Right ventricle myocardium superior (tissue), 1 donor: Measurements from ENCODE around the gene DDX55. TPM values are rescaled to one million over a fixed set of nuclear protein-coding genes. Genes with fewer than 3 reads are reported as not detected.

Source experiments
- ATAC-seq: fragments of 200-7000 bp; cut with Tn5 transposase; one replicate; pipeline ENCODE4 v1.9.1; 2020; ENCODE audit warnings: mild to moderate bottlenecking; ENCODE audit not compliant: poor library complexity
- DNase-seq: peaks from one replicate; pipeline ENCODE4 v3.0.0-alpha.2; 2020
- intact Hi-C: fragments of 100-400 bp; cut with DNase I; formaldehyde crosslinking; loops from one replicate; pipeline ENCODE4 v1.11.2; 2022
- total RNA-seq: library from RNA; stranded (reverse); fragmentation: NEBNext Ultra II Directional; extraction: Animal tissue kit (Norgen Biotek cat#: 25700); gene quantifications from one replicate; pipeline ENCODE4 v1.2.1, GENCODE V29; 2021
- donor health status: DM: no; HTN: yes; CAD: no; lungs with severe emphysema.

DDX55 gene
- total RNA-seq, 1 donor from 2014 or later, result 4.0 TPM

DNA sequence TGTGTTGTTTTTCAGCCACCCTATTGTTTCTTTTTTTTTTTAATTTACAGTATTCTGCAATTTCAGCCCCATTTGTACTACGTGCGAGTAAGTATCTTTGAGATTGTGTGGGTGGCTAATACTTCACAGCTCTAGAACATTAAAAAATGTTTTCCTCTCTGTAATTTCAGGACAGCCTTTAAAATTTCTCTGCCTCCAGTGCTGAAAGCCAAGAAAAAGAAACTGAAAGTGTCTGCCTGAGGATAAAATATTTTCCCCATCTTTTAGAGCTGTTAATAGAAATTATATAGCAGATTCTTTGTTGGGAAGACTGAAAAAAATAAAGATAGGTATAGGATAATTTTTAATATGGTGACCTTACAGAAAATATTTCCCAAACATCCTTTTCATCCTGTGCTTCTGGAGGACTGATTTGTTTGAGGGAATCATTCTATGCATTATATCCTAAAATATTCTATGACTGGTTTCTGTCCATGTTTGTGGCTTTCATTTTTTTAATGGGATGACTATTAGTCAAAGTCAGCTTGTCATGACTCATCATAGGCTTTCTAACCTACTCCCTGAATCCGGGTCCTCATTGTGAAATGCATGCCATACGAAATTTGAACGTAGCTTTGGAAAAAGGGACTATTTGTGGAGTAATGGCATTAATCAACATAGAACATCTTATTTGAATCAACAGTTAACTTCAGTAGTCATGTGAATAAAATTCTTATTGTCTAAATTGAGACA is 58.3 kb downstream of the DDX55 start:
- intact Hi-C loops, result no loop called here
- ATAC-seq, result no peak
- DNase-seq, result no peak

DNA sequence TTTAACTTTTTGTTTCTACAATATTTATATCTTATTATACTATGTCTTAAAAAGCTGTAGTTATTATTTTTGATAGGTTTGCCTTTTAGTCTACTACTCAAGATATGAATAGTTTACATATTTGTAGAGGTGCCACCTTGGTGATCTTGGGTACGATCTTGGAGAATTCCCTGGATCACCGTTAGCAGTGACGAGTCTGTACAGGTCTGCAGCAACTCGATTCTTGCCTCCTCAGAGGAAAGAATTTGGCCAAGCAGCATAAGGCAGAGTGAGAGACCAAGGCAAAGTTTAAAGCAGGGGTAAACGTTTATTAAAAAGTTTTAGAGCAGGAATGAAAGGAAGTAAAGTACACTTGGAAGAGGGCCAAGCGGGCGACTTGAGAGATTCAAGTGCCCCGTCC is 65.9 kb downstream of the DDX55 start:
- intact Hi-C loops, result no loop called here
- no peak for ATAC-seq
- DNase-seq, result no peak

Other genes starting within 250 kb of the DDX55 start
- gene SBNO1, start 237.3 kb upstream of the DDX55 start, total RNA-seq, result 25.3 TPM
- gene KMT5A, start 218.0 kb upstream of the DDX55 start, total RNA-seq, result 31.8 TPM
- gene RILPL2, start 165.4 kb upstream of the DDX55 start, total RNA-seq, result 1.9 TPM
- gene SNRNP35, start 144.0 kb upstream of the DDX55 start, total RNA-seq, result 23.4 TPM
- 92.4 TPM for gene RILPL1, start 68.4 kb upstream of the DDX55 start, total RNA-seq
- 155 TPM for gene TMED2, start 17.5 kb upstream of the DDX55 start, total RNA-seq
- 28.6 TPM for gene EIF2B1, start 31.6 kb downstream of the DDX55 start, total RNA-seq
- gene GTF2H3, start 31.7 kb downstream of the DDX55 start, total RNA-seq, result 11.1 TPM
- 3.3 TPM for gene TCTN2, start 69.0 kb downstream of the DDX55 start, total RNA-seq
- 9.8 TPM for gene ATP6V0A2, start 110.3 kb downstream of the DDX55 start, total RNA-seq
- gene DNAH10, start 160.2 kb downstream of the DDX55 start, total RNA-seq, result 0.08 TPM